Loucy (cell line): ENCODE data around the gene TAF1L.

ENCODE experiments used
- CTCF ChIP-seq: fragments of 200-600 bp; sonication (generic); conservative IDR thresholded peaks from 2 replicates; pipeline ENCODE4 v1.5.1; 2014; ENCODE audit warnings: mild to moderate bottlenecking, antibody characterized with exemption, low read length
- EZH2phosphoT487 ChIP-seq: fragments of 200-600 bp; IDR thresholded peaks from 2 replicates; pipeline ENCODE4 v1.6.1; 2018; ENCODE audit warnings: antibody characterized with exemption, mild to moderate bottlenecking, moderate library complexity, borderline replicate concordance

GRCh38 chr9:32618261-32618660 lies 17.2 kb downstream of the TAF1L start:
- TF ChIP-seq CTCF (no peak), EZH2phosphoT487 (no peak)
